Panc1 (cell line): ENCODE measurements around the gene UBTD2. TPM values are rescaled to one million over a fixed set of nuclear protein-coding genes. Genes with fewer than 3 reads are reported as not detected.
A peak's percentile ranks its signal among the peaks of the same experiment; 100 is the strongest.

Source experiments
- ATAC-seq: fragments of 200-7000 bp; cut with Tn5 transposase; 2 replicates; pipeline ENCODE4 v1.9.1; 2020; ENCODE audit warnings: mild to moderate bottlenecking, moderate library complexity
- BruUV-seq: library from RNA; stranded (reverse); fragments of 400-500 nt; replicated peaks from 2 replicates; lab custom pipeline; 2021; lab: Mats Ljungman, UMichigan
- CTCF ChIA-PET: fragments of 300-600 bp; sonication (Branson Sonifier 250); formaldehyde crosslinking; loops from one replicate; lab custom pipeline; 2022; ENCODE audit warnings: antibody characterized with exemption; lab: Charles Lee
- POLR2A ChIA-PET: fragments of 300-600 bp; sonication (Branson Sonifier 250); formaldehyde crosslinking; loops from one replicate; lab custom pipeline; 2022; ENCODE audit warnings: antibody characterized with exemption; lab: Charles Lee
- DNase-seq: peaks from one replicate; pipeline ENCODE4 v3.0.0-alpha.2; 2010; ENCODE audit warnings: low read depth, low spot score
- H3K27ac ChIP-seq: 2 replicates; pipeline ENCODE4 v1.5.1; 2011; ENCODE audit warnings: mild to moderate bottlenecking, low read length, inconsistent platforms
- H3K27me3 ChIP-seq: fragments of 200-500 bp; sonication (Bioruptor generic); 2 replicates; pipeline ENCODE4 v1.6.0; 2014; ENCODE audit warnings: low read length, inconsistent platforms; ENCODE audit not compliant: control insufficient read depth, insufficient read depth
- H3K36me3 ChIP-seq: fragments of 200-500 bp; sonication (Bioruptor generic); 2 replicates; pipeline ENCODE4 v1.5.1; 2014; ENCODE audit warnings: inconsistent platforms, mild to moderate bottlenecking, low read length, moderate library complexity; ENCODE audit not compliant: control insufficient read depth, insufficient read depth
- H3K4me1 ChIP-seq: 2 replicates; pipeline ENCODE4 v1.5.1; 2011; ENCODE audit warnings: inconsistent platforms, mild to moderate bottlenecking, low read length, moderate library complexity; ENCODE audit not compliant: control insufficient read depth, insufficient read depth
- H3K4me3 ChIP-seq, 2 experiments: 2 replicates each; pipeline ENCODE4 v1.5.1; 2011 to 2012; ENCODE audit warnings: low read depth in 2 of 2, low read length in 2 of 2, mild to moderate bottlenecking in 2 of 2, inconsistent platforms in 1 of 2, moderate library complexity in 1 of 2
- H3K9me3 ChIP-seq: fragments of 200-500 bp; sonication (Bioruptor generic); 2 replicates; pipeline ENCODE4 v1.5.1; 2014; ENCODE audit warnings: low read depth, mild to moderate bottlenecking, inconsistent platforms, low read length, moderate library complexity; ENCODE audit not compliant: control insufficient read depth, insufficient read depth
- POLR2AphosphoS5 ChIP-seq: IDR thresholded peaks from 2 replicates; pipeline ENCODE4 v1.6.1; 2012; ENCODE audit warnings: mild to moderate bottlenecking, low read depth, low read length, moderate library complexity
- REST ChIP-seq, 2 experiments: IDR thresholded peaks; 2 replicates each; pipeline ENCODE4 v1.6.1; 2011 to 2012; ENCODE audit warnings: low read depth in 2 of 2, control low read depth in 1 of 2, low read length in 1 of 2, mild to moderate bottlenecking in 1 of 2, moderate library complexity in 1 of 2; ENCODE audit not compliant: insufficient read depth in 1 of 2
- SIN3A ChIP-seq: IDR thresholded peaks from 2 replicates; pipeline ENCODE4 v1.6.1; 2012; ENCODE audit warnings: low read depth, mild to moderate bottlenecking, low read length, moderate library complexity, borderline replicate concordance; ENCODE audit not compliant: insufficient read depth
- TCF7L2 ChIP-seq: IDR thresholded peaks from 2 replicates; pipeline ENCODE4 v1.6.1; 2011; ENCODE audit warnings: mild to moderate bottlenecking, low read depth, low read length, inconsistent platforms
- in situ Hi-C: cut with HindIII; loops from 2 replicates; pipeline ENCODE4 v1.10.0; 2016; ENCODE audit warnings: low sequenced_read_pairs, low pct_unique_long_range_greater_than_20kb
- intact Hi-C: fragments of 100-400 bp; cut with micrococcal nuclease; formaldehyde crosslinking; loops from one replicate; pipeline ENCODE4 v1.10.0; 2022; ENCODE audit not compliant: unreplicated experiment
- total RNA-seq: library from RNA; stranded (reverse); gene quantifications from one replicate; pipeline ENCODE4 v1.2.1, GENCODE V29; 2021; ENCODE audit not compliant: unreplicated experiment
- TF ChIP-seq, protein P1 (sequence below): fragments of 450-650 bp; IDR thresholded peaks from 2 replicates; pipeline ENCODE4 v1.5.1; 2017; ENCODE audit warnings: mild to moderate bottlenecking

The UBTD2 gene
- total RNA-seq, 1 experiment from 2014 or later = 32.5 TPM

DNA sequence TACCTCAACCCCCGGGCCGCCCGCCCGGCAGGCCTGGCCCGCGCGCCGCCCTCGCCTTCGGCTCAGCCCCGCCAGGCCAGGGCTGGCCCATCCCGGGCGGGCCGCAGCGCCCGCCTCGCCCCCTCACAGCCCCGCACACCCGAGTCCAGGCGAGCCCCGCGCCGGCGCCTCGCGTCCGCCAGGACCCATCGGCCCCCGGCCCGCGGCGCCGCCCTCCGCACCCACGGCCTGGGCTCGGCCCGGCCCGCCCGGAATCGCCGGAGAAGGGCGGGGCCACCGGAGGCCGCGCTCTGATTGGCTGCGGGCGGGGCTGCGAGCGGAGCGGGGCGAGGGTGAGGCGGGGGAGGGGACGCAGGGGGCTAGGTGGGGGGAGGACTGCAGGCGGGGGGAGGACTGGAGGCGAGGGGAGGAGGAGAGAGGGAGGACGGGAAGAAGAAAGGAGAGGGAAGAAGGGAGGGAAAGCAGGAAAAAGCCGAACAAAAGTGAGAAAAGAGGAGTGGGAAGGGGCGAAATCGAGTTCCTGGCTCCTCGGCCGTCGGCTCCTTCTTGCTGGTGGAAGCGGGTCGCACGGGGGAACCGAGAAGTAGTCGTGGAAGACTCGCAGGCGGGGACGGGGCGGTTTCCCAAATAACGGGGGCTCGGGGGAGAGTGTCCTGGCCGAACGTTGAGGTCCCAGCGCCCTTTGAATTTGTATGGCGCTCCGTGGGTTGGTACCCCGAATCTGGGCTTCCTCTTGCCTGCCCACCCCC is 472 bp upstream of the UBTD2 start:
- ChIA-PET CTCF (interaction anchor here (0.7 to 1.1 kb wide), 2 partner anchors 96 to 272 kb away, joined by 3 to 4 read pairs; partner anchors contain the start of gene STK10), POLR2A (interaction anchor here (0.9 kb wide), 1 partner anchor 31 kb away, joined by 3 read pairs; no protein-coding TSS in a partner anchor)
- Histone ChIP-seq H3K9me3 (no peaks in the 10 kb centered on the region), H3K4me1 (peaks cover 29% of the 10 kb centered on the region), H3K4me3 (peak overlapping the region; percentile 67 to 85), H3K27me3 (no peaks in the 10 kb centered on the region), H3K36me3 (no peaks in the 10 kb centered on the region; the same call in 1 of the 2 replicates), H3K27ac (peak overlapping the region; percentile 92)
- intact Hi-C loops = loop anchor here (2.0 to 10.0 kb wide), 2 partner anchors 89 to 177 kb away; partner anchors contain the start of gene EFCAB9
- in situ Hi-C loops = no loop called here
- DNase-seq (no peak), ATAC-seq (peak; percentile 91)
- BruUV-seq = no TSS peak
- TF ChIP-seq TCF7L2 (no peak), POLR2AphosphoS5 (no peak), SIN3A (no peak), REST (IDR thresholded peaks at IDR 0.05; ENCODE audit: insufficient read depth in 1 of 2, low read depth in 2 of 2, low read length in 1 of 2) (no peak)
- TF ChIP-seq, protein P1, sequence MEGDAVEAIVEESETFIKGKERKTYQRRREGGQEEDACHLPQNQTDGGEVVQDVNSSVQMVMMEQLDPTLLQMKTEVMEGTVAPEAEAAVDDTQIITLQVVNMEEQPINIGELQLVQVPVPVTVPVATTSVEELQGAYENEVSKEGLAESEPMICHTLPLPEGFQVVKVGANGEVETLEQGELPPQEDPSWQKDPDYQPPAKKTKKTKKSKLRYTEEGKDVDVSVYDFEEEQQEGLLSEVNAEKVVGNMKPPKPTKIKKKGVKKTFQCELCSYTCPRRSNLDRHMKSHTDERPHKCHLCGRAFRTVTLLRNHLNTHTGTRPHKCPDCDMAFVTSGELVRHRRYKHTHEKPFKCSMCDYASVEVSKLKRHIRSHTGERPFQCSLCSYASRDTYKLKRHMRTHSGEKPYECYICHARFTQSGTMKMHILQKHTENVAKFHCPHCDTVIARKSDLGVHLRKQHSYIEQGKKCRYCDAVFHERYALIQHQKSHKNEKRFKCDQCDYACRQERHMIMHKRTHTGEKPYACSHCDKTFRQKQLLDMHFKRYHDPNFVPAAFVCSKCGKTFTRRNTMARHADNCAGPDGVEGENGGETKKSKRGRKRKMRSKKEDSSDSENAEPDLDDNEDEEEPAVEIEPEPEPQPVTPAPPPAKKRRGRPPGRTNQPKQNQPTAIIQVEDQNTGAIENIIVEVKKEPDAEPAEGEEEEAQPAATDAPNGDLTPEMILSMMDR = no peak

DNA sequence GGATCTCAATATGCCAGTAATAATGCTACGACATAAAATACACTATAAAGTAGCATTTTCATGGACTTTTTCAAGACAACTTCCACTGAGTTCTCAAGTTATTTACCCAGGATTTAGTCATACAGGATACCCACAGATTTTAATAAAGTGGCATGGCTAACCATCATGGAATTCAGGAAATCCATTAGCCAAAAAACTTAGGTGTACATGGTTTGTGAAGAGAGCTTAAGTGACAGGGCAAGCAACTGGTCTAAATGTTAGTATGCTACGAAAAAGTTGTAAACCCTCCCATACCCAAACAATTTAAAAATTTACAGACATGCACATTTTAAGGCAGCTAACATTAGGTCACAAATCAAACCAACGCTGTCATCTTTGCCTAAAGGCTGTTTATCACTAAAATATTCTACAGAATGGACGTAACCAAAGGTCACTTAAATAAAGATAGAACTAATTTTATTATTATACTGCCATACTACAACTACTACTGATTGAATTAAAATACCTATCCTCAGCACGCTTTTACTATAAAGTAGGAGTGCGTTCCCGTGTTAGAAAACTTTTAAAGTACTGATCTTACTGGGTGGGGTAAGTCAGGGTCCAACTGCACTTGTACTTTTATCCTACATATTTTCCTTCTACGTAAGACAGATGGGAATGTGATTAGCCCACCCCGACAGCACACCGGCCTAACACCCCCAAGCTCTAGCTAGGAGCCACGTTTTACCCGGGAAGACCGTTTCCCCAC is 1.1 kb downstream of the UBTD2 start:
- intact Hi-C loops = loop anchor here (2.0 to 10.0 kb wide), 2 partner anchors 88 to 176 kb away; partner anchors contain the start of gene EFCAB9
- BruUV-seq = no TSS peak
- in situ Hi-C loops = no loop called here
- Histone ChIP-seq H3K27ac (peak overlapping the region; percentile 88), H3K36me3 (no peaks in the 10 kb centered on the region; the same call in 1 of the 2 replicates), H3K9me3 (no peaks in the 10 kb centered on the region), H3K27me3 (no peaks in the 10 kb centered on the region), H3K4me3 (peak overlapping the region; percentile 70 to 85), H3K4me1 (peaks cover 29% of the 10 kb centered on the region)
- TF ChIP-seq SIN3A = no peak
- TF ChIP-seq, protein P1 = no peak
- no peak for TF ChIP-seq REST (IDR thresholded peaks at IDR 0.05; ENCODE audit: insufficient read depth in 1 of 2, low read depth in 2 of 2, low read length in 1 of 2)
- no peak for TF ChIP-seq POLR2AphosphoS5
- DNase-seq (no peak), ATAC-seq (no peak)
- ChIA-PET POLR2A (interaction anchor here (0.6 to 0.7 kb wide), 2 partner anchors 16 to 20 kb away, joined by 3 to 4 read pairs; no protein-coding TSS in a partner anchor), CTCF (interaction anchor here (0.6 to 0.8 kb wide), 2 partner anchors 76 to 439 kb away, joined by 4 read pairs; no protein-coding TSS in a partner anchor)
